Caco-2 (cell line): ENCODE results near the gene BAG2. TPM values are rescaled to one million over a fixed set of nuclear protein-coding genes. Genes with fewer than 3 reads are reported as not detected.

Source experiments
- BruUV-seq: library from RNA; stranded (reverse); fragments of 400-500 nt; replicated peaks from 2 replicates; lab custom pipeline; 2021; lab: Mats Ljungman, UMichigan
- CTCF ChIA-PET: fragments of 300-600 bp; sonication (Branson Sonifier 250); formaldehyde crosslinking; loops from one replicate; lab custom pipeline; 2022; ENCODE audit warnings: antibody characterized with exemption; lab: Charles Lee
- POLR2A ChIA-PET: fragments of 300-600 bp; sonication (Branson Sonifier 250); formaldehyde crosslinking; loops from one replicate; lab custom pipeline; 2022; ENCODE audit warnings: antibody characterized with exemption; lab: Charles Lee
- DNase-seq, 2 experiments: peaks; one replicate each; pipeline versions ENCODE4 v3.0.0 to v3.0.0-alpha.2; 2020 to 2022
- H3K27me3 ChIP-seq: replicated peaks from 2 replicates; pipeline ENCODE4 v1.6.0; 2011; ENCODE audit warnings: low read length; ENCODE audit not compliant: control insufficient read depth, insufficient read depth
- H3K36me3 ChIP-seq: 2 replicates; pipeline ENCODE4 v1.5.1; 2011; ENCODE audit warnings: low read length; ENCODE audit not compliant: control insufficient read depth, insufficient read depth
- H3K4me1 ChIP-seq: fragments of 250-450 bp; sonication (Bioruptor Pico); 2 replicates; pipeline ENCODE4 v1.5.1; 2020; ENCODE audit warnings: mild to moderate bottlenecking
- H3K4me3 ChIP-seq: 2 replicates; pipeline ENCODE4 v1.5.1; 2011; ENCODE audit warnings: low read depth, mild to moderate bottlenecking, control low read depth, low read length
- H3K9me3 ChIP-seq: fragments of 250-450 bp; sonication (Bioruptor Pico); 2 replicates; pipeline ENCODE4 v1.5.1; 2020; ENCODE audit warnings: mild to moderate bottlenecking, moderate library complexity
- H3K27ac Mint-ChIP-seq: one replicate; pipeline ENCODE4 v1.8.0; 2022; ENCODE audit warnings: mixed read lengths; ENCODE audit not compliant: unreplicated experiment
- H3K27me3 Mint-ChIP-seq: one replicate; pipeline ENCODE4 v1.8.0; 2022; ENCODE audit warnings: mixed read lengths; ENCODE audit not compliant: insufficient read depth, unreplicated experiment
- H3K36me3 Mint-ChIP-seq: one replicate; pipeline ENCODE4 v1.8.0; 2022; ENCODE audit warnings: mild to moderate bottlenecking, mixed read lengths; ENCODE audit not compliant: insufficient read depth, unreplicated experiment
- H3K4me1 Mint-ChIP-seq: one replicate; pipeline ENCODE4 v1.8.0; 2022; ENCODE audit warnings: low read depth, mixed read lengths; ENCODE audit not compliant: unreplicated experiment
- H3K4me3 Mint-ChIP-seq: one replicate; pipeline ENCODE4 v1.8.0; 2022; ENCODE audit warnings: mild to moderate bottlenecking, moderate library complexity, mixed read lengths; ENCODE audit not compliant: unreplicated experiment
- H3K9me3 Mint-ChIP-seq: one replicate; pipeline ENCODE4 v1.8.0; 2022; ENCODE audit warnings: mixed read lengths; ENCODE audit not compliant: unreplicated experiment
- intact Hi-C: fragments of 100-400 bp; cut with micrococcal nuclease; formaldehyde crosslinking; loops from one replicate; pipeline ENCODE4 v1.10.0; 2022; ENCODE audit not compliant: unreplicated experiment
- total RNA-seq: library from RNA; stranded (reverse); gene quantifications from 2 replicates; pipeline ENCODE4 v1.2.3, GENCODE V29; 2022
- TF ChIP-seq, protein P1 (sequence below), 2 experiments: fragments of 200-600 bp in 1 of 2; IDR thresholded peaks; 1 replicate in 1 of 2; 2 replicates in 1 of 2; pipeline versions ENCODE4 v1.5.1 to v1.8.0; 2011 to 2022; ENCODE audit warnings: antibody characterized with exemption in 1 of 2, control low read depth in 1 of 2, inconsistent platforms in 1 of 2, low read depth in 1 of 2, low read length in 1 of 2, mild to moderate bottlenecking in 1 of 2, moderate library complexity in 1 of 2; ENCODE audit not compliant: insufficient read depth in 1 of 2, severe bottlenecking in 1 of 2, unreplicated experiment in 1 of 2

BAG2 gene
- total RNA-seq, 1 experiment from 2014 or later = 9.5 TPM

DNA sequence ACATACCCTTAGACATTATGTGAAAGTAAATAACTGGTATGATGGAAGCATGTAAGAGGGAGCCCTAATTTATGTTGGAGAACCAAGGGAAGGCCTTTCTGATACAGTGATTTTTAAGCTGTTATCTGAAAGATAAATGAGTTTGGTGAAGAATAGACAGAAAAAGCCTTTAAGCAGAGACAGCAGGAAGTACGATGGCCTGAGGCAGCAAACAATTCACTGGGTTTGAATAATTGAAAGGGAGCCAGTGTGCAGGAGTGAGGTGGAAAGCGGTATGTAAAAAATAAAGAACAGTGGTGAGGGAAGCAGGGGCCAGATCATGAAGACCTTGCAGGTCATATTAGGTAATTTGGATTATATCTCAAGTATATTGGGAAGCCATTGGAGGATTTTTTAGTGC is 54.1 kb downstream of the BAG2 start:
- CTCF ChIA-PET = no interaction called here

More for the DNA sequence above, 54.1 kb downstream of the BAG2 start:
- TF ChIP-seq, protein P1, sequence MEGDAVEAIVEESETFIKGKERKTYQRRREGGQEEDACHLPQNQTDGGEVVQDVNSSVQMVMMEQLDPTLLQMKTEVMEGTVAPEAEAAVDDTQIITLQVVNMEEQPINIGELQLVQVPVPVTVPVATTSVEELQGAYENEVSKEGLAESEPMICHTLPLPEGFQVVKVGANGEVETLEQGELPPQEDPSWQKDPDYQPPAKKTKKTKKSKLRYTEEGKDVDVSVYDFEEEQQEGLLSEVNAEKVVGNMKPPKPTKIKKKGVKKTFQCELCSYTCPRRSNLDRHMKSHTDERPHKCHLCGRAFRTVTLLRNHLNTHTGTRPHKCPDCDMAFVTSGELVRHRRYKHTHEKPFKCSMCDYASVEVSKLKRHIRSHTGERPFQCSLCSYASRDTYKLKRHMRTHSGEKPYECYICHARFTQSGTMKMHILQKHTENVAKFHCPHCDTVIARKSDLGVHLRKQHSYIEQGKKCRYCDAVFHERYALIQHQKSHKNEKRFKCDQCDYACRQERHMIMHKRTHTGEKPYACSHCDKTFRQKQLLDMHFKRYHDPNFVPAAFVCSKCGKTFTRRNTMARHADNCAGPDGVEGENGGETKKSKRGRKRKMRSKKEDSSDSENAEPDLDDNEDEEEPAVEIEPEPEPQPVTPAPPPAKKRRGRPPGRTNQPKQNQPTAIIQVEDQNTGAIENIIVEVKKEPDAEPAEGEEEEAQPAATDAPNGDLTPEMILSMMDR (IDR thresholded peaks at IDR 0.05; ENCODE audit: insufficient read depth in 1 of 2, low read depth in 1 of 2, low read length in 1 of 2, severe bottlenecking in 1 of 2, unreplicated experiment in 1 of 2) = no peak
- H3K4me3 ChIP-seq = no peak overlapping the region
- H3K4me3 Mint-ChIP-seq = no peak overlapping the region
- no TSS peak for BruUV-seq
- H3K4me1 Mint-ChIP-seq = no peaks in the 10 kb centered on the region
- POLR2A ChIA-PET = no interaction called here
- intact Hi-C loops = no loop called here
- no peak for DNase-seq
- H3K36me3 ChIP-seq = no peaks in the 10 kb centered on the region
- H3K9me3 Mint-ChIP-seq = no peaks in the 10 kb centered on the region
- no peaks in the 10 kb centered on the region for H3K27me3 Mint-ChIP-seq
- no peak overlapping the region for H3K27ac Mint-ChIP-seq
- peaks cover 6% of the 10 kb centered on the region for H3K36me3 Mint-ChIP-seq
- H3K4me1 ChIP-seq = no peaks in the 10 kb centered on the region
- H3K9me3 ChIP-seq = no peaks in the 10 kb centered on the region
- H3K27me3 ChIP-seq = no peaks in the 10 kb centered on the region

Other genes with a start within 250 kb of the BAG2 start
- not detected in 2 replicates for gene BEND6, start 217.2 kb upstream of the BAG2 start, total RNA-seq
- gene KIAA1586, start 125.6 kb upstream of the BAG2 start, total RNA-seq = 10.5 and 12.9 TPM in 2 replicates
- gene ZNF451, start 82.1 kb upstream of the BAG2 start, total RNA-seq = 57.6 and 62.3 TPM in 2 replicates
- 12.6 and 13.7 TPM in 2 replicates for gene RAB23, start 50.0 kb downstream of the BAG2 start, total RNA-seq
- 24.7 and 25.4 TPM in 2 replicates for gene PRIM2, start 145.3 kb downstream of the BAG2 start, total RNA-seq